Kidney epithelial cell (primary cell): ENCODE data around the gene FAM162B. TPM values are rescaled to one million over a fixed set of nuclear protein-coding genes. Genes with fewer than 3 reads are reported as not detected.
"Not testable (repeated sequence)": the region's sequence is repeated elsewhere in the genome, so short reads cannot be mapped to it uniquely, and the experiment has no call there.

Source experiments
- DNase-seq: peaks from one replicate; pipeline ENCODE4 v3.0.0-alpha.2; 2010; ENCODE audit warnings: low read depth
- H3K27me3 ChIP-seq: 2 replicates; pipeline ENCODE4 v1.6.0; 2011; ENCODE audit warnings: low read length; ENCODE audit not compliant: control insufficient read depth, insufficient read depth
- H3K36me3 ChIP-seq: 2 replicates; pipeline ENCODE4 v1.5.1; 2011; ENCODE audit warnings: low read length; ENCODE audit not compliant: control insufficient read depth, insufficient read depth
- H3K4me3 ChIP-seq: 2 replicates; pipeline ENCODE4 v1.5.1; 2011; ENCODE audit warnings: low read depth, mild to moderate bottlenecking, control low read depth, low read length
- CTCF ChIP-seq: IDR thresholded peaks from 2 replicates; pipeline ENCODE4 v1.5.1; 2011; ENCODE audit warnings: mild to moderate bottlenecking, moderate library complexity, low read length, control low read depth, inconsistent platforms; ENCODE audit not compliant: insufficient read depth, poor library complexity, severe bottlenecking
- total RNA-seq: library from RNA; depleted of rRNA; stranded (reverse); fragments of >200 nt; gene quantifications from 2 replicates; pipeline ENCODE4 v1.2.3, GENCODE V29; 2015

Gene FAM162B
- total RNA-seq, 1 donor from 2014 or later = 0.25 TPM

- no peak for TF ChIP-seq CTCF
- no peak for DNase-seq
- Histone ChIP-seq H3K27me3 (no peaks in the 10 kb centered on the region), H3K36me3 (no peaks in the 10 kb centered on the region), H3K4me3 (no peak overlapping the region)
Observed at GRCh38 chr6:116726947-116727346, 38.6 kb downstream of the FAM162B start.

GRCh38 chr6:116714761-116715160 lies 50.8 kb downstream of the FAM162B start:
- DNase-seq = no peak
- Histone ChIP-seq H3K36me3 (no peaks in the 10 kb centered on the region), H3K4me3 (no peak overlapping the region), H3K27me3 (no peaks in the 10 kb centered on the region)
- no peak for TF ChIP-seq CTCF

- no peak for DNase-seq
- H3K4me3 ChIP-seq = no peak overlapping the region
- no peaks in the 10 kb centered on the region for H3K27me3 ChIP-seq
- TF ChIP-seq CTCF = no peak
- H3K36me3 ChIP-seq = no peaks in the 10 kb centered on the region
Observed at GRCh38 chr6:116714296-116714695, 51.2 kb downstream of the FAM162B start.

GRCh38 chr6:116705917-116706316 lies 59.6 kb downstream of the FAM162B start:
- Histone ChIP-seq H3K27me3 (no peaks in the 10 kb centered on the region), H3K4me3 (no peak overlapping the region), H3K36me3 (no peaks in the 10 kb centered on the region)
- DNase-seq = no peak
- TF ChIP-seq CTCF = no peak

GRCh38 chr6:116703888-116704287 lies 61.6 kb downstream of the FAM162B start:
- H3K36me3 ChIP-seq, DNase-seq, H3K4me3 ChIP-seq, H3K27me3 ChIP-seq: not testable (repeated sequence)

Other genes starting within 250 kb of the FAM162B start
- gene TRAPPC3L, start 220.0 kb downstream of the FAM162B start, total RNA-seq = not detected in 2 replicates
- gene CALHM4, start 212.0 kb downstream of the FAM162B start, total RNA-seq = not detected in 2 replicates
- 36.8 and 38.6 TPM in 2 replicates for gene RWDD1, start 194.2 kb downstream of the FAM162B start, total RNA-seq
- gene RSPH4A, start 149.2 kb downstream of the FAM162B start, total RNA-seq = 0.42 and 0.62 TPM in 2 replicates
- gene ZUP1, start 97.0 kb downstream of the FAM162B start, total RNA-seq = 13.7 and 14.4 TPM in 2 replicates
- gene KPNA5, start 84.5 kb downstream of the FAM162B start, total RNA-seq = 9.3 and 13.6 TPM in 2 replicates
- gene GPRC6A, start 63.4 kb upstream of the FAM162B start, total RNA-seq = not detected in 2 replicates
- not detected in 2 replicates for gene RFX6, start 111.5 kb upstream of the FAM162B start, total RNA-seq